GM19099 (cell line): ENCODE measurements around the gene IGSF9.

Source experiments
- POLR2A ChIP-seq: IDR thresholded peaks from 3 replicates; pipeline ENCODE4 v1.6.1; 2011; ENCODE audit warnings: low read depth; ENCODE audit not compliant: insufficient read length; ENCODE audit errors: extremely low read depth

Gene IGSF9, protein sequence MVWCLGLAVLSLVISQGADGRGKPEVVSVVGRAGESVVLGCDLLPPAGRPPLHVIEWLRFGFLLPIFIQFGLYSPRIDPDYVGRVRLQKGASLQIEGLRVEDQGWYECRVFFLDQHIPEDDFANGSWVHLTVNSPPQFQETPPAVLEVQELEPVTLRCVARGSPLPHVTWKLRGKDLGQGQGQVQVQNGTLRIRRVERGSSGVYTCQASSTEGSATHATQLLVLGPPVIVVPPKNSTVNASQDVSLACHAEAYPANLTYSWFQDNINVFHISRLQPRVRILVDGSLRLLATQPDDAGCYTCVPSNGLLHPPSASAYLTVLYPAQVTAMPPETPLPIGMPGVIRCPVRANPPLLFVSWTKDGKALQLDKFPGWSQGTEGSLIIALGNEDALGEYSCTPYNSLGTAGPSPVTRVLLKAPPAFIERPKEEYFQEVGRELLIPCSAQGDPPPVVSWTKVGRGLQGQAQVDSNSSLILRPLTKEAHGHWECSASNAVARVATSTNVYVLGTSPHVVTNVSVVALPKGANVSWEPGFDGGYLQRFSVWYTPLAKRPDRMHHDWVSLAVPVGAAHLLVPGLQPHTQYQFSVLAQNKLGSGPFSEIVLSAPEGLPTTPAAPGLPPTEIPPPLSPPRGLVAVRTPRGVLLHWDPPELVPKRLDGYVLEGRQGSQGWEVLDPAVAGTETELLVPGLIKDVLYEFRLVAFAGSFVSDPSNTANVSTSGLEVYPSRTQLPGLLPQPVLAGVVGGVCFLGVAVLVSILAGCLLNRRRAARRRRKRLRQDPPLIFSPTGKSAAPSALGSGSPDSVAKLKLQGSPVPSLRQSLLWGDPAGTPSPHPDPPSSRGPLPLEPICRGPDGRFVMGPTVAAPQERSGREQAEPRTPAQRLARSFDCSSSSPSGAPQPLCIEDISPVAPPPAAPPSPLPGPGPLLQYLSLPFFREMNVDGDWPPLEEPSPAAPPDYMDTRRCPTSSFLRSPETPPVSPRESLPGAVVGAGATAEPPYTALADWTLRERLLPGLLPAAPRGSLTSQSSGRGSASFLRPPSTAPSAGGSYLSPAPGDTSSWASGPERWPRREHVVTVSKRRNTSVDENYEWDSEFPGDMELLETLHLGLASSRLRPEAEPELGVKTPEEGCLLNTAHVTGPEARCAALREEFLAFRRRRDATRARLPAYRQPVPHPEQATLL

GRCh38 chr1:159945483-159946241 is at the start of gene IGSF9:
Gene IGSF9 (minus strand): TSS chr1:159945613. CDS start chr1:159943454, 2,159 bp downstream.
- TF ChIP-seq POLR2A: no peak

- TF ChIP-seq POLR2A: no peak
Measured at GRCh38 chr1:159994896-159995295, 49.5 kb upstream of the IGSF9 start.

- TF ChIP-seq POLR2A: no peak
Measured at GRCh38 chr1:159993911-159994310, 48.5 kb upstream of the IGSF9 start.

GRCh38 chr1:159992161-159992560 is 46.7 kb upstream of the IGSF9 start:
- no peak for TF ChIP-seq POLR2A

DNA sequence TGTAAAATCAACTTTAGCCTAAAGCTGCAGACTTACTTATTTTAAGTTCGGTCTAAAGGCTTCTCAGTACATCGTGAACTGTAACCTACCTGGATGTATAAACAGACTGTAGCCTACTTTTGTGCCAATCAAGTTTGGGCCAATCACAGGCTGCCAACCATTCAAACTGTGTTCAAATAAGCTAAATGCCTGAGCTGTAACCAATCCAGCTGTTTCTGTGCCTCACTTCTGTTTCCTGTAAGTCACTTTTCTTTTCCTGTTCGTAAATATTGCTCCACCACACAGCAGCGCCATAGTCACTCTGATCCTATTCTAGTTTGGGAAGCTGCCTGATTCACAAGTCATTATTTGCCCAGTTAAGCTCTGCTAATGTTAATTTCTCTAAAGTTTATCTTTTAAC is 46.1 kb upstream of the IGSF9 start:
- no peak for TF ChIP-seq POLR2A

- TF ChIP-seq POLR2A: no peak
Measured at GRCh38 chr1:159990005-159990404, 44.6 kb upstream of the IGSF9 start.

GRCh38 chr1:159989581-159989980 is 44.2 kb upstream of the IGSF9 start:
- TF ChIP-seq POLR2A: no peak

GRCh38 chr1:159988006-159988405 is 42.6 kb upstream of the IGSF9 start:
- no peak for TF ChIP-seq POLR2A

DNA sequence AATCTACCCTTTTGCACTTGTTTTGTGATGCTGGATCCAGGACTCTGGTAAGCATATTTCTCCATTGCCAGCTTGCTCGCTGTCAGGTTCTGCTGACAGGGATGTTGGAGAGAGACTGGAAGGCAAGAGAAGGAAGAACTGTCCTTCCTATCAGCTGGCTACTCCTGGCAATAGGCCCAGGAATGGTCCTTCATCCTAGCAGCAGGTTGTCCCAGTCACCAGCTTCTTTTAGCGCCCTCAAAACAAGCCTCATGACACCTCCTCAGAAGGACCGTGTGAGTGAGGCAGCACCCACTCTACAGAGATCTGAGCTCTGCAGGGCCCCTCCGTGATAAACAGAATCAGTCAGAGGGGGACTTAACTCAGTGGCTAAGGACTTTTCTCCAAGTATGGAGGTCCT is 41.8 kb upstream of the IGSF9 start:
- TF ChIP-seq POLR2A: no peak

GRCh38 chr1:159986531-159986930 is 41.1 kb upstream of the IGSF9 start:
- TF ChIP-seq POLR2A: no peak

DNA sequence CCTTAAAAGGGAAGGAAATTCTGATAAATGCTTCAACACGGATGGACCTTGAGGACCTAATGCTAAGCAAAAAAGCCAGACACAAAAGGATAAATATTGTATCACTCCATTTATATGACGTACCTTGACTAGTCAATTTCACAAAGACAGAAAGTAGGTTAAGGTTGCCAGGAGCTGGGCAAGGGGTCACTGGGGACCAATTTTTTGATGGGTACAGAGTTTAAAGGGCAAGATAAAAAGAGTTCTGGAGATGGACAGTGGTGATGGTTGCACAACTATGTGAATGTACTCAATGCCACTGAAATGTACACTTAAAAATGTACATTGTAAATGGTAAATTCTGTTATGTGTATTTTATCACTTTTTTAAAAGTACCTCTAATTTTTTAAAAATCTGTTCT is 40.7 kb upstream of the IGSF9 start:
- TF ChIP-seq POLR2A: no peak

- TF ChIP-seq POLR2A: no peak
Measured at GRCh38 chr1:159985473-159985872, 40.1 kb upstream of the IGSF9 start.

GRCh38 chr1:159983681-159984080 is 38.3 kb upstream of the IGSF9 start:
- no peak for TF ChIP-seq POLR2A

GRCh38 chr1:159982280-159982679 is 36.9 kb upstream of the IGSF9 start:
- no peak for TF ChIP-seq POLR2A
